HG03060 (cell line): ENCODE data around the gene CHRNG.

Experiments used
- ATAC-seq: cut with Tn5 transposase; IDR thresholded peaks from one replicate; pipeline ENCODE4 v1.9.1; 2021; ENCODE audit warnings: low read depth, moderate number of reproducible peaks; ENCODE audit not compliant: unreplicated experiment

CHRNG gene

GRCh38 chr2:232574674-232575403 lies 35.3 kb downstream of the CHRNG start:
- ATAC-seq, result no peak

- ATAC-seq, result no peak
Observed at GRCh38 chr2:232575404-232575746, 35.9 kb downstream of the CHRNG start.

- ATAC-seq, result no peak
Observed at GRCh38 chr2:232576995-232577394, 37.5 kb downstream of the CHRNG start.

- ATAC-seq, result no peak
Observed at GRCh38 chr2:232577841-232578240, 38.3 kb downstream of the CHRNG start.

GRCh38 chr2:232578626-232579025 lies 39.1 kb downstream of the CHRNG start:
- ATAC-seq, result no peak

GRCh38 chr2:232580648-232580981 lies 41.1 kb downstream of the CHRNG start:
- no peak for ATAC-seq

- ATAC-seq, result no peak
Observed at GRCh38 chr2:232581725-232582124, 42.2 kb downstream of the CHRNG start.

- no peak for ATAC-seq
Observed at GRCh38 chr2:232584238-232584637, 44.7 kb downstream of the CHRNG start.

GRCh38 chr2:232586943-232587505 lies 47.5 kb downstream of the CHRNG start:
- no peak for ATAC-seq

- ATAC-seq, result no peak
Observed at GRCh38 chr2:232587512-232587911, 48.0 kb downstream of the CHRNG start.

GRCh38 chr2:232588031-232588430 lies 48.5 kb downstream of the CHRNG start:
- ATAC-seq, result no peak

GRCh38 chr2:232588680-232589585 lies 49.4 kb downstream of the CHRNG start:
- no peak for ATAC-seq

GRCh38 chr2:232592772-232593395 lies 53.4 kb downstream of the CHRNG start:
- ATAC-seq, result no peak

- no peak for ATAC-seq
Observed at GRCh38 chr2:232593982-232594381, 54.5 kb downstream of the CHRNG start.
